A549 (cell line): ENCODE data around the gene MTMR6.

Experiments
- CBX8 ChIP-seq: fragments of 200-600 bp; sonication (generic); IDR thresholded peaks from 2 replicates; pipeline ENCODE4 v1.6.1; 2016
- CTCF ChIP-seq: fragments of >200 bp; sonication (Bioruptor Twin); formaldehyde crosslinking; IDR thresholded peaks from 3 replicates; pipeline ENCODE4 v1.5.1; 2016
- E2F6 ChIP-seq: IDR thresholded peaks from 2 replicates; pipeline ENCODE4 v1.6.1; 2012; ENCODE audit warnings: low read depth, borderline replicate concordance
- REST ChIP-seq: fragments of 200-600 bp; sonication (generic); IDR thresholded peaks from 2 replicates; pipeline ENCODE4 v1.6.1; 2016; ENCODE audit warnings: antibody characterized with exemption, mild to moderate bottlenecking, moderate library complexity

GRCh38 chr13:25310891-25311290, 23.6 kb upstream of the MTMR6 start:
- no peak for TF ChIP-seq CBX8
- TF ChIP-seq REST = no peak
- TF ChIP-seq CTCF = no peak
- TF ChIP-seq E2F6 = no peak
